Activated naive CD4-positive, alpha-beta T cell treated with anti-CD3 and anti-CD28 coated beads, Interleukin-2, amount 10 ng/mL, durations not matched to agents 7 days and 5 days (primary cell): ENCODE data around the gene NGF.

Experiments used
- CTCF ChIA-PET: fragments of 350-600 bp; sonication (Branson Sonifier 250); formaldehyde crosslinking; loops from one replicate; lab custom pipeline; 2021; ENCODE audit warnings: antibody characterized with exemption; lab: Charles Lee
- DNase-seq: peaks from one replicate; pipeline ENCODE4 v3.0.0-alpha.2; 2020
- H3K27ac Mint-ChIP-seq: one replicate; pipeline ENCODE4 v1.8.0; 2021; ENCODE audit warnings: mild to moderate bottlenecking, moderate library complexity, mixed read lengths
- H3K27me3 Mint-ChIP-seq: one replicate; pipeline ENCODE4 v1.8.0; 2021; ENCODE audit warnings: mild to moderate bottlenecking, mixed read lengths
- H3K36me3 Mint-ChIP-seq: one replicate; pipeline ENCODE4 v1.8.0; 2021; ENCODE audit warnings: mixed read lengths
- H3K4me1 Mint-ChIP-seq: one replicate; pipeline ENCODE4 v1.8.0; 2021; ENCODE audit warnings: mixed read lengths
- H3K4me3 Mint-ChIP-seq: one replicate; pipeline ENCODE4 v1.8.0; 2021; ENCODE audit warnings: mild to moderate bottlenecking, moderate library complexity, mixed read lengths
- H3K9me3 Mint-ChIP-seq: one replicate; pipeline ENCODE4 v1.8.0; 2021; ENCODE audit warnings: mixed read lengths

NGF gene

GRCh38 chr1:115262886-115263285 is 75.2 kb downstream of the NGF start:
- no peak overlapping the region for H3K4me3 Mint-ChIP-seq
- no peak for DNase-seq
- no peak overlapping the region for H3K27ac Mint-ChIP-seq
- H3K4me1 Mint-ChIP-seq: no peaks in the 10 kb centered on the region
- peaks cover 7% of the 10 kb centered on the region for H3K9me3 Mint-ChIP-seq
- H3K36me3 Mint-ChIP-seq: no peaks in the 10 kb centered on the region
- H3K27me3 Mint-ChIP-seq: no peaks in the 10 kb centered on the region
- CTCF ChIA-PET: no interaction called here

- CTCF ChIA-PET: no interaction called here
- DNase-seq: no peak
- Mint-ChIP-seq H3K27me3 (no peaks in the 10 kb centered on the region), H3K4me1 (no peaks in the 10 kb centered on the region), H3K36me3 (no peaks in the 10 kb centered on the region), H3K4me3 (no peak overlapping the region), H3K9me3 (peaks cover 7% of the 10 kb centered on the region), H3K27ac (no peak overlapping the region)
Observed at GRCh38 chr1:115261496-115261895, 76.6 kb downstream of the NGF start.

DNA sequence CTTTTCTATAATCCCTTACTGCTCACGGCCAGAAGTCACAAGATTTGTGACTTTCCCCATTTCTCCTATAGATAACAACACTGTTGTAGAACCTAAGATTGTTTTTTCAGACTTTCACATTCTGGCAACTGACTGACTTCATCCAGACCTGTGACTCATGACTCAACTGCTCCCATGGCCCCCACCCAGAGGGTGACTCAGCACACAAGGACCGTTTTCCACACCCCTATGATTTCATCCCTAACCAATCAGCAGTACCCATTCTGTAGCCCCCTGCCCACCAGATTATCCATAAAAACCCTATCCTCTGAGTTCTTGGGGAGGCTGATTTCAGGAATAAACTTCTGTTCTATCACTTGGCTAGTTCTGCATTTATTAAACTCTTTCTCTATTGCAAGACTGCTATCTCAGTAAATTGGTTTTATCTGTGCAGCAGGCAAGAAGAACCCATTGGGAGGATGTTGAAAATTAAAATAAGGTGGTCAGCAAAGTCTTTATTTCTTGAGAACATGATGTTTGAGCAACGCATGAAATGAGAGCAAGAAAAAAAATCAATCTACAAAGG is 79.7 kb downstream of the NGF start:
- CTCF ChIA-PET: no interaction called here
- no peak overlapping the region for H3K4me3 Mint-ChIP-seq
- H3K27me3 Mint-ChIP-seq: no peaks in the 10 kb centered on the region
- H3K36me3 Mint-ChIP-seq: no peaks in the 10 kb centered on the region
- H3K9me3 Mint-ChIP-seq: peaks cover 7% of the 10 kb centered on the region
- H3K27ac Mint-ChIP-seq: no peak overlapping the region
- DNase-seq: no peak
- H3K4me1 Mint-ChIP-seq: no peaks in the 10 kb centered on the region

DNA sequence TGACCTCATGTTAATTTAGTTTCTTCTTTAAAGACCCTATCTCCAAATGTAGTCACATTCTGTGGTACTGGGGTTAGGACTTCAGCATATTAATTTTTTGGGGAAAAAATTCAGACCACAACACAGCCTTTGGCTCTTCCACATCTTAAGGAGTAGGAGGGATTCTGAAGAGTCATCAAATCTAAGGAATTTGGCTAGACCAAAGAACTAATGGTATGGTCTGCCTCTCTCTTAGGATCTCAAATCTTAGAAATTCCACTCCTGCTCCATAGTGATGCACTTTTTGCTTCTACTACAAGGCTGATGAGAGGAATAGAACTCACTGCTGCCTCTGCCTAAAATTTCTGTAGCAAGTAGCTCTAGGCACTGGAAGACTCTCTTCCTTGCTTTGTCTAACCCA is 80.5 kb downstream of the NGF start:
- H3K36me3 Mint-ChIP-seq: no peaks in the 10 kb centered on the region
- H3K4me3 Mint-ChIP-seq: no peak overlapping the region
- H3K27ac Mint-ChIP-seq: no peak overlapping the region
- peaks cover 7% of the 10 kb centered on the region for H3K9me3 Mint-ChIP-seq
- no peaks in the 10 kb centered on the region for H3K27me3 Mint-ChIP-seq
- H3K4me1 Mint-ChIP-seq: no peaks in the 10 kb centered on the region
- CTCF ChIA-PET: no interaction called here
- DNase-seq: no peak

DNA sequence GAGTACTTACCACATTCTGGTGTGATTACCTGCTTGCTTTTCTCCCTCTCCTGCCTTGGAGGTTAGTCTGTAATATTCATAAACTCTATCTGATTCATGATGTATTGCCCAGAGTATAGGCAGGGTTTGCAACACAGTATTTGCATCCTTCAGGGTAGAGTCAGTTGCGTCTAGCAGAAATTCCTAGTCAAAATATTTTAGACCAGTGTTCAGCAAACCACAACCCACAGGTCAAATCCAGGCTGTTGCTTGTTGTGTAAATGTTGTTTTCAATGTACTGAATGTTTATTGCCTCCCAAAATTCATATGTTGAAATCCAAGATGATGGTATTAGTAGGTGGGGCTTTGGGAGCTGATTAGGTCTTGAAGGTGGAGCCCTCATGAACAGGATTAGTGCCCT is 82.9 kb downstream of the NGF start:
- peaks cover 7% of the 10 kb centered on the region for H3K9me3 Mint-ChIP-seq
- H3K27me3 Mint-ChIP-seq: no peaks in the 10 kb centered on the region
- no peak overlapping the region for H3K27ac Mint-ChIP-seq
- H3K4me1 Mint-ChIP-seq: no peaks in the 10 kb centered on the region
- H3K36me3 Mint-ChIP-seq: no peaks in the 10 kb centered on the region
- no peak overlapping the region for H3K4me3 Mint-ChIP-seq
- DNase-seq: no peak
- CTCF ChIA-PET: no interaction called here

- Mint-ChIP-seq H3K36me3 (no peaks in the 10 kb centered on the region), H3K4me3 (no peak overlapping the region), H3K27me3 (no peaks in the 10 kb centered on the region), H3K4me1 (no peaks in the 10 kb centered on the region), H3K27ac (no peak overlapping the region), H3K9me3 (peaks cover 3% of the 10 kb centered on the region)
- no peak for DNase-seq
- CTCF ChIA-PET: no interaction called here
Observed at GRCh38 chr1:115252585-115252984, 85.5 kb downstream of the NGF start.

DNA sequence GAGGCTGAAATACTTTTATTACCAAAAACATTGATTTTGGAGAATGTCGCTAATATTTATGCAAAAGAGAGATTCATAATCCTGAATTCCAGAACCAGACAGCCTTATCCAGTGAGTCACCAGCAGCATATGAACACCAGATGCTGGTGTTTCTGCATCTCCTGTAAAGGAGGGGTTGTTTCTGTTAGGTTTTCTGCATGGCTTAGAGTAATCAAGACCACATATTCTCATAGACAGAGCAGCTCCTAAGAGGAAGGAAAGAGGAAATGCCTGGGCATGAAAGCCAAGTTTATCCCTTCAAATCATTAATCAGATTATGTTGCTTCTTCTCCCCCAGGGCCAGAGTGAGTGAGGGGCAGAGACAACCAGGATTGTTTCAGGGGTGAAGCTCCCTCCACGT is 86.2 kb downstream of the NGF start:
- Mint-ChIP-seq H3K4me3 (no peak overlapping the region), H3K27me3 (peaks cover under 1% of the 10 kb centered on the region), H3K27ac (no peak overlapping the region), H3K9me3 (peaks cover 3% of the 10 kb centered on the region), H3K36me3 (no peaks in the 10 kb centered on the region), H3K4me1 (no peaks in the 10 kb centered on the region)
- DNase-seq: no peak
- CTCF ChIA-PET: interaction anchor here (0.6 kb wide), 1 partner anchor 257 kb away, joined by 3 read pairs; no protein-coding TSS in a partner anchor

GRCh38 chr1:115251340-115251748 is 86.7 kb downstream of the NGF start:
- H3K9me3 Mint-ChIP-seq: peaks cover 3% of the 10 kb centered on the region
- H3K4me1 Mint-ChIP-seq: no peaks in the 10 kb centered on the region
- no peak overlapping the region for H3K4me3 Mint-ChIP-seq
- peaks cover 3% of the 10 kb centered on the region for H3K27me3 Mint-ChIP-seq
- CTCF ChIA-PET: interaction anchor here (0.6 kb wide), 1 partner anchor 257 kb away, joined by 3 read pairs; no protein-coding TSS in a partner anchor
- H3K36me3 Mint-ChIP-seq: no peaks in the 10 kb centered on the region
- DNase-seq: no peak
- no peak overlapping the region for H3K27ac Mint-ChIP-seq

DNA sequence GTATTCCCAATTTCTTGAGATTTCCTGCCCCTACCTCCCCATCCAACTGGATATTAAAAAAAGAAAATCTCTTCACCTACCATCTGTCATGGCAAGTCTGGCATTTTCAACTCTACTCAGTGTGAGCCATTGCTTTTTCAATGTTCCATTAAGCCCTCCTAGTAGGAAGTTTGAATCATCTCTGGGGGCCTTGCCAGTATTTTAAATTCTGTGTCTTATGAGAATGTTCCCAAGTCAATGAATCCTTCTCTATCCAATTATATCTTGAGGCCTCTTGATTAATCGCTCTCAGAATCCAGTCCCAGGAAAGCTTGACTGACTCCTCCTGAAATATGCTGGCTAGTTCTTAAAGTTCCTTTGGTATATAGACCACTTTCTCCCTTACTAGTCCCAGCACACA is 91.5 kb downstream of the NGF start:
- H3K27me3 Mint-ChIP-seq: peaks cover 7% of the 10 kb centered on the region
- no peaks in the 10 kb centered on the region for H3K36me3 Mint-ChIP-seq
- H3K4me1 Mint-ChIP-seq: no peaks in the 10 kb centered on the region
- no peak for DNase-seq
- H3K9me3 Mint-ChIP-seq: peaks cover 3% of the 10 kb centered on the region
- CTCF ChIA-PET: no interaction called here
- H3K27ac Mint-ChIP-seq: no peak overlapping the region
- no peak overlapping the region for H3K4me3 Mint-ChIP-seq

- Mint-ChIP-seq H3K36me3 (no peaks in the 10 kb centered on the region), H3K4me3 (no peak overlapping the region), H3K27ac (no peak overlapping the region), H3K27me3 (peaks cover 7% of the 10 kb centered on the region), H3K9me3 (peaks cover 3% of the 10 kb centered on the region), H3K4me1 (no peaks in the 10 kb centered on the region)
- CTCF ChIA-PET: no interaction called here
- DNase-seq: no peak
Observed at GRCh38 chr1:115245227-115245626, 92.8 kb downstream of the NGF start.

DNA sequence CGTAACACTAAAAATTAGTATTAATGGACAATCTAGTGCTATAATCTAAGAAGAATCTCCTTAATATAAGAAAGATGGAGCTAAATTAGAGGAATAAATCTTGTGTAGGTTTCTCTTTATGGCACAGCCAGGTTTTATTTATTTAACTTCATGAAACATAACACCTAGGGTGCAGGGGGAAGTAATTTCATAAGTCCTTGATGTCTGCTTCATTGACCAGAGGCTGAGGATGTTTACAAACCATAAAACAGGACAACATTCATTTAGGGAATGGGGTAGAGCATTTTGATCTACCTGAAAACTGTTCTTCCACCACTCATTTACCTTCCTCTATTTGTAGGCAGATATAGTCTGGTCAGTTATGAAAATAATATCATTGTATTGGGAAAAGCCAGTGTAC is 95.5 kb downstream of the NGF start:
- CTCF ChIA-PET: interaction anchor here (0.7 kb wide), 1 partner anchor 69 kb away, joined by 3 read pairs; no protein-coding TSS in a partner anchor
- Mint-ChIP-seq H3K36me3 (no peaks in the 10 kb centered on the region), H3K27ac (no peak overlapping the region), H3K27me3 (peaks cover 13% of the 10 kb centered on the region), H3K4me1 (no peaks in the 10 kb centered on the region), H3K4me3 (no peak overlapping the region), H3K9me3 (no peaks in the 10 kb centered on the region)
- DNase-seq: no peak

GRCh38 chr1:115241309-115241708 is 96.7 kb downstream of the NGF start:
- Mint-ChIP-seq H3K4me3 (no peak overlapping the region), H3K9me3 (no peaks in the 10 kb centered on the region), H3K27ac (no peak overlapping the region), H3K27me3 (peaks cover 10% of the 10 kb centered on the region), H3K4me1 (no peaks in the 10 kb centered on the region), H3K36me3 (no peaks in the 10 kb centered on the region)
- CTCF ChIA-PET: no interaction called here
- DNase-seq: no peak

GRCh38 chr1:115240297-115240696 is 97.8 kb downstream of the NGF start:
- no peaks in the 10 kb centered on the region for H3K36me3 Mint-ChIP-seq
- H3K9me3 Mint-ChIP-seq: no peaks in the 10 kb centered on the region

GRCh38 chr1:115239426-115239825 is 98.6 kb downstream of the NGF start:
- DNase-seq: no peak
- no peaks in the 10 kb centered on the region for H3K9me3 Mint-ChIP-seq
- H3K27ac Mint-ChIP-seq: no peak overlapping the region
- H3K4me1 Mint-ChIP-seq: no peaks in the 10 kb centered on the region
- no peak overlapping the region for H3K4me3 Mint-ChIP-seq
- H3K36me3 Mint-ChIP-seq: no peaks in the 10 kb centered on the region
- CTCF ChIA-PET: no interaction called here
- H3K27me3 Mint-ChIP-seq: peaks cover 10% of the 10 kb centered on the region

More at GRCh38 chr1:115240297-115240696, 97.8 kb downstream of the NGF start:
- no peak overlapping the region for H3K4me3 Mint-ChIP-seq
- H3K27ac Mint-ChIP-seq: no peak overlapping the region
- no peak for DNase-seq
- no peaks in the 10 kb centered on the region for H3K4me1 Mint-ChIP-seq
- H3K27me3 Mint-ChIP-seq: peaks cover 10% of the 10 kb centered on the region
- CTCF ChIA-PET: no interaction called here

DNA sequence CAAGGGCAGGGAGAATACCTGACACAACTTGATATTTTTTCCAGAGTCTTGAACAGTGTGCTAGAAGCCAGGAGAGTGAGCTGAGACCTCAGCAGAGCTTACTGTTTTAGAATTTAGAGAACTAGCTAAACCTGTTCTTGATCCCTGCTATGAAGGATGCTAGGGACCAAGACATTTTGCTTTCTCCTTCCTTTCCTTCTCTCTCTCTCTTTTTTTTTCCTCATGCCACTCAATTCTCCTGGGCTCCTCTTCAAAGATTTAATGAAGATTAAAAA is 99.0 kb downstream of the NGF start:
- CTCF ChIA-PET: no interaction called here
- Mint-ChIP-seq H3K36me3 (no peaks in the 10 kb centered on the region), H3K27me3 (peaks cover 10% of the 10 kb centered on the region), H3K4me1 (no peaks in the 10 kb centered on the region), H3K27ac (no peak overlapping the region), H3K4me3 (no peak overlapping the region), H3K9me3 (no peaks in the 10 kb centered on the region)
- no peak for DNase-seq
